ENCODE data around the gene UBA52.

- no peak for TF ChIP-seq EZH2phosphoT487 (IDR thresholded peaks at IDR 0.05; ENCODE audit: insufficient read depth, low read depth)
- no peak for TF ChIP-seq EZH2 (IDR thresholded peaks at IDR 0.05; ENCODE audit: insufficient read depth, poor library complexity, severe bottlenecking)
Measured at GRCh38 chr19:18543814-18544475, 27.7 kb upstream of the UBA52 start.

All from GM23248 (cell line).